Inflammatory macrophage treated with lipopolysaccharide for 4 hours (primary cell): ENCODE data around the gene CLNK.

Experiments used
- DNase-seq: peaks from one replicate; pipeline ENCODE4 v3.0.0-alpha.2; 2020

Gene CLNK

DNA sequence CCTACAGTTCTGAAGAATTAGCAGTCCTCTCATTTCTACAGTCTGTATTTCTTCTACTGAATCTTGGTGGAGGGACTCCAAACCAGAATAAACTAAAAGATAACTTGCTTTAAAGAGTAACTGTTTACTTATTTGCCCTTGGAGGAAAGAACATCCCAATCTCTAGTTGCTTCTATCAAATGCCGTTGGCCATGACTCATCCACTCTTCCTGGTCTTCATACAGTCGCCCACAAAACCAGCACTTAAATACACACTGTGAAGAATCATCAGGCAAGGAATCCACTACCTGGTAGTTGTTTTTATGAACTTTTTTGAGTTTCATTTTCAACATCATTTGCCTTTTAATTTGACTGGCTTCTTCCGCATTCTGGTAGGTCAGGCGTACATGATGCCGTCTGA, 241.6 kb downstream of the CLNK start:
- DNase-seq: no peak

DNA sequence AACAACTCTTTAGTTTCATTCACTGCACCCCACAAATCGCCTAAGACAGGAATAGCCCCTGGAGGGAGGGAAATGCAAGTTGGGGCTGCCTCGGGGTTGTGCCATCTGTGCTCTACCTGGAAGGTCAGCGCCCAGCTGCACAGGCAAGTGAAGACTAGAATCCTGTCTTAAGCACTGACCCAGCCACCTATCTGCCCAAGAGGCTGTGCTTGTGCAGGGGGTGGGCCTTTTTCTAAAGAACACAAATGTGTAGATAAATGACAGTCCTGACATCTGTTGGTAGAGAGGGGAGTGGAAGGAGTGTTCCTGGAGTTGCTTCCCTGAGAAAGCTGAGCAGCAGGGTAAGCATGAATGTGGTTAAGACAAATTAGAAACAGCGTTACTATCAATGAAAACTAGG, 243.1 kb downstream of the CLNK start:
- no peak for DNase-seq

DNA sequence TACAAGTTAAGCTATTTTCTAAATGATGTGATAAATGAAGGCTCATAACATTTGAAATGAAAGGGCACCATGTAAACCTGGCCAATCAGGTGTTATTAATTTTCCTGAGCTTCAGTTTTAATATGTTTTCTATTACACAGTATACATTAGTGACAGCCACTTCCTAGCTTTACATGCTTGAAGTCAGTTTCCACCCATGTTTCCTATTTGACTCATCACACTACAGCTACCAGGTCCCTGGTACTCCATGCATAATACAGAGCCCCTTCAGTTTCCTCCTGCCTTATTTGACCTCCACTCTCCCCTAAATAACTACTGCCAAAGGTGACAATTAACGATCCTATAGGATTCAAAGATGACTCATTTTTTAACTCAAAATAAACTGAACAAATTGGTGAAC, 245.6 kb downstream of the CLNK start:
- DNase-seq: no peak

DNA sequence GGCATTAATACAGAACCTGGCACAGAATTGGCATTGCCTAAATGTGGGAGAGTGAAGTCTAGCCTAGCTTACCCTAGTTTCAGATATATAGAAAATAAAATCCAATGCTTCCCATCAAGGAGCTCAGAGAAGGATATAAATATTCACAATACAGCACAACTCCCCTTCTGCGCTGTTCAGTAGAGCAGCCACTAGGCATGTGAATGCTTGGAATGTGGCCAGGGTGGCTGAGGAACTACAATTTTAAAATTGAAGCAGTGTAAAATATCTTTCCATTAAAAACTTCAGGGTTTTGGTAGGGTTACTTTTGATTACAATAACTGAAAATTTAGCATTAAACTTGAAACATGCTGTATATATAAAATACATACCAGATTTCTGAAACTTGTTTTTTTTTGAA, 246.8 kb downstream of the CLNK start:
- no peak for DNase-seq
